Activated CD4-positive, alpha-beta memory T cell treated with anti-CD3 and anti-CD28 coated beads, Interleukin-2, amount 10 ng/mL, durations not matched to agents 7 days and 5 days (primary cell): ENCODE measurements around the gene BLZF1. TPM values are rescaled to one million over a fixed set of nuclear protein-coding genes. Genes with fewer than 3 reads are reported as not detected.
"Not testable (repeated sequence)": the region's sequence is repeated elsewhere in the genome, so short reads cannot be mapped to it uniquely, and the experiment has no call there.

Experiments used
- CTCF ChIA-PET: fragments of 350-600 bp; sonication (Branson Sonifier 250); formaldehyde crosslinking; loops from one replicate; lab custom pipeline; 2021; ENCODE audit warnings: antibody characterized with exemption, inconsistent platforms; lab: Charles Lee
- POLR2A ChIA-PET: fragments of 350-600 bp; sonication (Branson Sonifier 250); formaldehyde crosslinking; loops from one replicate; lab custom pipeline; 2021; ENCODE audit warnings: antibody characterized with exemption; lab: Charles Lee
- DNase-seq: peaks from one replicate; pipeline ENCODE4 v3.0.0-alpha.2; 2020
- H3K27ac Mint-ChIP-seq: one replicate; pipeline ENCODE4 v1.8.0; 2021; ENCODE audit warnings: mild to moderate bottlenecking, mixed read lengths
- H3K27me3 Mint-ChIP-seq: one replicate; pipeline ENCODE4 v1.8.0; 2021; ENCODE audit warnings: mixed read lengths
- H3K36me3 Mint-ChIP-seq: one replicate; pipeline ENCODE4 v1.8.0; 2021; ENCODE audit warnings: low read depth, mixed read lengths
- H3K4me1 Mint-ChIP-seq: one replicate; pipeline ENCODE4 v1.8.0; 2021; ENCODE audit warnings: mixed read lengths
- H3K4me3 Mint-ChIP-seq: one replicate; pipeline ENCODE4 v1.8.0; 2021; ENCODE audit warnings: mild to moderate bottlenecking, mixed read lengths
- H3K9me3 Mint-ChIP-seq: one replicate; pipeline ENCODE4 v1.8.0; 2021; ENCODE audit warnings: mixed read lengths
- total RNA-seq, 2 experiments: library from RNA; stranded (reverse); gene quantifications; one replicate each; pipeline ENCODE4 v1.2.3, GENCODE V29; 2021

Gene BLZF1
- total RNA-seq, result 10 to 100 TPM; 48.1 to 49.3 TPM

GRCh38 chr1:169367686-169368405 is at the start of gene BLZF1, which contains the start of gene NME7:
TSS of gene BLZF1 (plus strand) at chr1:169368195. CDS start at chr1:169369523, 1,328 bp downstream.
TSS of gene NME7 (minus strand) at chr1:169367797. CDS start at chr1:169367710, 87 bp downstream.
- ChIA-PET POLR2A (interaction anchor here (0.6 to 2.5 kb wide), 19 partner anchors 9 to 1025 kb away, joined by 3 to 16 read pairs (median 5); partner anchors contain the start of genes CCDC181, METTL18, SCYL3 and SLC19A2), CTCF (interaction anchor here (1.0 to 1.9 kb wide), 7 partner anchors 9 to 980 kb away, joined by 3 to 7 read pairs (median 3); partner anchors contain the start of gene SCYL3)
- no peak within 1 kb of the TSS for H3K4me3 Mint-ChIP-seq
- H3K4me1 Mint-ChIP-seq, result peaks cover 39% of the 10 kb centered on the region
- H3K27ac Mint-ChIP-seq, result no peak within 1 kb of the TSS
- H3K9me3 Mint-ChIP-seq, result peaks cover 8% of the 10 kb centered on the region
- no peaks in the 10 kb centered on the region for H3K27me3 Mint-ChIP-seq
- peaks cover 33% of the 10 kb centered on the region for H3K36me3 Mint-ChIP-seq
- peak; percentile 99 for DNase-seq

DNA sequence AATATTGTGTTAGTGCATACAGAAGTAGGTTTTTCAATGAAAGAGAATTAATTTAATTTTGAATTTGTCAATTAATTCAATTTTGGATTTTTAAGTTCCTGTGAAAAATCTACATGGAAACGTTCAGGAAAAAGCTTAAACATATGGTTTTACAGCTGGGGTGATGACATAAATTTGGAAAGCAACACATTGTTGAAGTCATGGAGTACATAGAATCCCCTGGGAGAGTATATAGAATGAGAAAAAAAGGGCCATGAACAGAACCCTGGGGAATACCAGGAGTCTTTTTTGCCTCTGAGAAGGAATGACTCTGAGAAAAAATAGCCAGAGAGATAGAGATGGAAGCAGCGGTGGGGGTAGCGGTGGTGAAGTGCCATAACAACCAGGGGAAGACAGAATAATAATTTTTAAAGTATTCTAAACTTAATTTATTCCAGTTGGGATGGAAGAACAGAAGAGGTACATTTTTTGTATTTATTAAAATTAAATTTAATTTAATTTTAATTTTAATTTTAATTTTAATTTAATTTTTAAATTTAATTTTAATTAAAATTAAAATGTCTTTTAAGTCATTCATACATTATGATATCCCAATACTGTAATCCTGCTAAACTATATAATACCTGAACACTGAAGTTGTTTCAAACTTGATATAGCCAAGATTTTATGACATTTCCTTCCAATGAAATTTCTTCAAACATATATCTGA is 49.3 kb upstream of the BLZF1 start:
- ChIA-PET CTCF (interaction anchor here (1.0 kb wide), 1 partner anchor 30 kb away, joined by 5 read pairs; no protein-coding TSS in a partner anchor), POLR2A (no interaction called here)
- no peak for DNase-seq
- no peak overlapping the region for H3K4me3 Mint-ChIP-seq
- no peaks in the 10 kb centered on the region for H3K27me3 Mint-ChIP-seq
- peaks cover 1% of the 10 kb centered on the region for H3K4me1 Mint-ChIP-seq
- no peaks in the 10 kb centered on the region for H3K9me3 Mint-ChIP-seq
- H3K36me3 Mint-ChIP-seq, result peaks cover 2% of the 10 kb centered on the region
- H3K27ac Mint-ChIP-seq, result no peak overlapping the region

DNA sequence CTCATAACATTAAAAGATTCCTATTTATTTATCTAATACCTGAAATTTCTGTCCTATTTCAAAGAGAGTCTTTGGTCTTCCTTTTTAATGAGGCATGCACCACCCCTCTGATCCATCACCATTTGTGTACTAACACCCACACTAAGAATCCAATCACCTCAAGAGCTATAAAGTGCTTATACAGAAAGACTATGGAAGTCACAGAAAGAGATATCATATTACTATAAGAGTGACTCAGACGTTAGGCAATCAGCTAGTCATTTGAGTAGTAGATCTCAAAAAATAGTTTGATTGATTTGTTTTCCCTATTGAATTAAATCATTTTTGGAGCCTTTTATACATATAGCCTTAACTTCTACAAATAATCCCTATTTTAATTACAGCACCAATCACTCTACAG is 46.5 kb upstream of the BLZF1 start:
- Mint-ChIP-seq H3K4me1 (peaks cover under 1% of the 10 kb centered on the region), H3K4me3 (no peak overlapping the region), H3K9me3 (no peaks in the 10 kb centered on the region), H3K27ac (no peak overlapping the region), H3K36me3 (peaks cover 2% of the 10 kb centered on the region), H3K27me3 (no peaks in the 10 kb centered on the region)
- POLR2A ChIA-PET, result no interaction called here
- DNase-seq, result no peak
- CTCF ChIA-PET, result no interaction called here

DNA sequence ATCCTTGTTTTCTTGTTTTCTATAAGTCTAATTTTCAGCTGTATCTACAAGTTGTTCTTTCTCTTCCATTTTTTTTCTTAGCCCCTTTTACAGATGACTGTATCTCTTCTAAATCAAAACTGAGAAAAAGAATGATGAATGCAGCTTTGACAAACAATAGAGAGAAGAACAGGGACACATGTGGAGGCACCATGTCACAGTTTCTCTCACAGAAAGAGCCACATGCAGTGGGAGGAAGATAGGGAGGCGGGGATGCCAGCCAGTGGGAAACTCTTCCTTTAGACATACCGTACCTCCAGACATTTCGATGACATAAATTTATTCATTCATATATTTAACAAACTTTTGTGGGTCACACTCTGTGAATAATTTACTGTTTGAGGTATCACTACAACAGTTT is 45.9 kb upstream of the BLZF1 start:
- ChIA-PET POLR2A (no interaction called here), CTCF (no interaction called here)

GRCh38 chr1:169325117-169325516 is 42.9 kb upstream of the BLZF1 start:
- Mint-ChIP-seq H3K27ac (no peak overlapping the region), H3K4me3 (no peak overlapping the region), H3K27me3 (no peaks in the 10 kb centered on the region), H3K4me1 (peaks cover 16% of the 10 kb centered on the region), H3K36me3 (peaks cover 11% of the 10 kb centered on the region), H3K9me3 (peaks cover 11% of the 10 kb centered on the region)
- ChIA-PET CTCF (interaction anchor here (2.0 kb wide), 1 partner anchor 982 kb away, joined by 5 read pairs; no protein-coding TSS in a partner anchor), POLR2A (no interaction called here)
- no peak for DNase-seq

More for the DNA sequence above, 45.9 kb upstream of the BLZF1 start:
- Mint-ChIP-seq H3K27ac (no peak overlapping the region), H3K27me3 (no peaks in the 10 kb centered on the region), H3K9me3 (no peaks in the 10 kb centered on the region), H3K36me3 (peaks cover 2% of the 10 kb centered on the region), H3K4me1 (peaks cover 7% of the 10 kb centered on the region), H3K4me3 (no peak overlapping the region)
- no peak for DNase-seq

DNA sequence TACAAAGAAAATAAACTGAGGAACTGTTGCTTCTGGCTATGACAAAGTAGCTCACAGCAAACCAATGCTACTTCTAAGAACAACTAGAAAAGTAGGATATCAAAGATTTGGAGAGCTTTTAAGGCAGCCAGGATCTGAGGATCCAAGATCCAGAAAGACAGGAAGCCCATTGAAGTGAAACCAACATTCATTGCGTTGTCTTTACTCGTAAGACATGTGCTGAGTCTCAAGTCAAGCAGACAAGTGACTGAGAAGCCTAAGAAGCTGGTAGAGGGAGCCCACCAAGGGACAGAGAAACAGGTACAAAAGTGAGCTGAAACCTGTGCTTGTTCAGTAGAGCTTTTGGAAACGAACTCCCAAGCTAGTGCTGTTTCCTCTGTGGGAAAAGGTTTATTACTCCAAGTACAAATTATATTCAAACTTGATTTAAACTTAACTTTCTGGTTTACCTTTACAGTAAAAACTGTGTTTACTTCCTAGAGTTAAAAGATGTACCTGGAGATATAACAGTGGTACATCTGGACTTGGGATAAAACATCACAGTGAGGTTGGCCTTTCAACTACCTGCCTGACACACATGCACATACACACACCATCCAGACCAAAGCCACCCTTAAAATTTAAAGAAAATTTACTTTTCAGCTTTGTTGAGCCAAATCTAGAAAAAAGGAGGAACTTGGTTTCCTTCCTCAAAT is 41.6 kb upstream of the BLZF1 start:
- Mint-ChIP-seq H3K4me1 (peaks cover 17% of the 10 kb centered on the region), H3K9me3 (peaks cover 15% of the 10 kb centered on the region), H3K27ac (no peak overlapping the region), H3K36me3 (peaks cover 19% of the 10 kb centered on the region), H3K27me3 (no peaks in the 10 kb centered on the region), H3K4me3 (no peak overlapping the region)
- DNase-seq, result no peak
- CTCF ChIA-PET, result interaction anchor here (1.1 to 2.0 kb wide), 2 partner anchors 21 to 984 kb away, joined by 3 to 5 read pairs; no protein-coding TSS in a partner anchor
- POLR2A ChIA-PET, result interaction anchor here (0.6 kb wide), 1 partner anchor 12 kb away, joined by 3 read pairs; no protein-coding TSS in a partner anchor

DNA sequence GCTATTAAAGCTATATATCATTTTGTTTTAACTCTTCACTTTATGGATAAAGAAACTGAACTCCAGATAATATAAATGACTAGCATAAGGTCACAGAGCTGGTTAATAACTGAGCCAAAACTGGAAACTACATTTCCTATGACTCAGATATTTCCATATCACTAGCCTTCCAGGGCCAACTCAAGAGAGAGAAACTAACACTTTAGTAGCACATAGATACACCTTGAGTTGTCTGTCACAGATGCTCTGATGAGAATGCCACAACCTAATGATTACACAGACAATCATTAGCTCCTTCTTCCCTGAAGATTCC is 41.1 kb upstream of the BLZF1 start:
- ChIA-PET POLR2A (no interaction called here), CTCF (interaction anchor here (1.1 to 2.0 kb wide), 2 partner anchors 21 to 984 kb away, joined by 3 to 5 read pairs; no protein-coding TSS in a partner anchor)
- Mint-ChIP-seq H3K36me3 (peaks cover 19% of the 10 kb centered on the region), H3K27me3 (no peaks in the 10 kb centered on the region), H3K4me3 (no peak overlapping the region), H3K27ac (no peak overlapping the region), H3K9me3 (peaks cover 15% of the 10 kb centered on the region), H3K4me1 (peaks cover 17% of the 10 kb centered on the region)
- DNase-seq, result no peak

DNA sequence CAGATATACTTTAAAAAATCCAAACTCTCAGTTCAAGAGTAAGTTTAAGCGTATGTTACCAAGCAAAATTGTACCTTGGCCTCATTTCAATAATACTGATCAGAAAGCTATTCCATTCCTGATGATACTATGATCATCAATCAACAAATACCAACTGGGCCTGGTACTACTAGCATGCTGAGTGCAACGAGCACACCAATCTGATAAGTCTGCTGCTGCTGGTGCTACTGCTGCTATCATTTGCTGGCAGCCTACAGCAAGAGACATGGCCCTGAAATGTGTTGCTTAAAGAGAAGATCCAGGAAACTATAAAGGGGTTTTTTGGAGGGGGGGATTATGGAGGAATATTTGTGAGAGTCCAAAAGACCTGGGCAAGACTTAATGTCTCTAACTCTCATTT is 40.1 kb upstream of the BLZF1 start:
- POLR2A ChIA-PET, result no interaction called here
- Mint-ChIP-seq H3K36me3 (peaks cover 24% of the 10 kb centered on the region), H3K27me3 (no peaks in the 10 kb centered on the region), H3K27ac (no peak overlapping the region), H3K4me1 (peaks cover 17% of the 10 kb centered on the region), H3K9me3 (peaks cover 15% of the 10 kb centered on the region), H3K4me3 (no peak overlapping the region)
- no peak for DNase-seq
- CTCF ChIA-PET, result no interaction called here

DNA sequence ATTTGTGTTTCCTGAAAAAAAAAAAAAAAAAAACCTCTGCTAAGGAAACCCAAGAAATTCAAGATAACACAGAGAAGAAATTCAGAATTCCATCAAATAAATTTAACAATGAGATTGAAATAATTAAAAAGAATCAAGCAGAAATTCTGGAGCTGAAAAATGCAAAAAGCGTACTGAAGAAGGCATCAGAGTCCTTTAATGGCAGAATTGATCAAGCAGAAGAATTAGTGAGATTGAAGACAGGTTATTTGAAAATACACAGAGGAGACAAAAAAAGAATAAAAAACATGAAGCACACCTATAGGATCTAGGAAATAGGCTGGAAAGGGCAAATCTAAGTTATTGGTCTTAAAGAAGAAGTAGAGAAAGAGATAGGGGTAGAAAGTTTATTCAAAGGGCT is 38.6 kb upstream of the BLZF1 start:
- Mint-ChIP-seq H3K36me3 (peaks cover 31% of the 10 kb centered on the region), H3K27me3 (no peaks in the 10 kb centered on the region), H3K9me3 (peaks cover 15% of the 10 kb centered on the region), H3K27ac (no peak overlapping the region), H3K4me3 (no peak overlapping the region), H3K4me1 (peaks cover 18% of the 10 kb centered on the region)
- ChIA-PET CTCF (no interaction called here), POLR2A (no interaction called here)
- DNase-seq, result no peak

GRCh38 chr1:169330927-169331326 is 37.1 kb upstream of the BLZF1 start:
- H3K9me3 Mint-ChIP-seq, result peaks cover 19% of the 10 kb centered on the region
- CTCF ChIA-PET, result no interaction called here
- peaks cover 20% of the 10 kb centered on the region for H3K4me1 Mint-ChIP-seq
- H3K36me3 Mint-ChIP-seq, result peaks cover 42% of the 10 kb centered on the region
- H3K4me3 Mint-ChIP-seq, result no peak overlapping the region
- no peaks in the 10 kb centered on the region for H3K27me3 Mint-ChIP-seq
- H3K27ac Mint-ChIP-seq, result no peak overlapping the region
- DNase-seq, result no peak
- POLR2A ChIA-PET, result no interaction called here

- POLR2A ChIA-PET, H3K27me3 Mint-ChIP-seq, CTCF ChIA-PET, DNase-seq, H3K27ac Mint-ChIP-seq, H3K4me3 Mint-ChIP-seq: not testable (repeated sequence)
- Mint-ChIP-seq H3K36me3 (peaks cover 54% of the 10 kb centered on the region), H3K4me1 (peaks cover 14% of the 10 kb centered on the region), H3K9me3 (peaks cover 15% of the 10 kb centered on the region)
Measured at GRCh38 chr1:169334727-169335126, 33.3 kb upstream of the BLZF1 start.

GRCh38 chr1:169336947-169337715 is 30.9 kb upstream of the BLZF1 start:
- H3K27me3 Mint-ChIP-seq, H3K27ac Mint-ChIP-seq, POLR2A ChIA-PET, H3K4me3 Mint-ChIP-seq, DNase-seq: not testable (repeated sequence)
- peaks cover 11% of the 10 kb centered on the region for H3K9me3 Mint-ChIP-seq
- CTCF ChIA-PET, result interaction anchor here (0.9 kb wide), 1 partner anchor 11 kb away, joined by 3 read pairs; no protein-coding TSS in a partner anchor
- H3K4me1 Mint-ChIP-seq, result peaks cover 13% of the 10 kb centered on the region
- peaks cover 54% of the 10 kb centered on the region for H3K36me3 Mint-ChIP-seq
